BLaER1 (cell line): ENCODE results near the gene ABCB11.

Experiments used
- H3K27ac ChIP-seq: shearing (Covaris generic); formaldehyde crosslinking; 2 replicates; pipeline ENCODE4 v1.8.1; 2022
- H3K27me3 ChIP-seq: shearing (Covaris generic); formaldehyde crosslinking; 2 replicates; pipeline ENCODE4 v1.8.1; 2022
- H3K36me3 ChIP-seq: shearing (Covaris generic); formaldehyde crosslinking; 2 replicates; pipeline ENCODE4 v1.8.1; 2022
- H3K4me1 ChIP-seq: shearing (Covaris generic); formaldehyde crosslinking; 2 replicates; pipeline ENCODE4 v1.8.1; 2022
- H3K4me2 ChIP-seq: shearing (Covaris generic); formaldehyde crosslinking; 2 replicates; pipeline ENCODE4 v1.8.1; 2022
- H3K4me3 ChIP-seq: shearing (Covaris generic); formaldehyde crosslinking; 2 replicates; pipeline ENCODE4 v1.8.1; 2022
- H3K9ac ChIP-seq: shearing (Covaris generic); formaldehyde crosslinking; 2 replicates; pipeline ENCODE4 v1.8.1; 2022
- H3K9me3 ChIP-seq: shearing (Covaris generic); formaldehyde crosslinking; 2 replicates; pipeline ENCODE4 v1.8.1; 2022
- H4K20me1 ChIP-seq: shearing (Covaris generic); formaldehyde crosslinking; 2 replicates; pipeline ENCODE4 v1.8.1; 2022
- Cebpa-rat ChIP-seq: shearing (Covaris generic); IDR thresholded peaks from 2 replicates; pipeline ENCODE4 v1.8.1; 2022

The ABCB11 gene

DNA sequence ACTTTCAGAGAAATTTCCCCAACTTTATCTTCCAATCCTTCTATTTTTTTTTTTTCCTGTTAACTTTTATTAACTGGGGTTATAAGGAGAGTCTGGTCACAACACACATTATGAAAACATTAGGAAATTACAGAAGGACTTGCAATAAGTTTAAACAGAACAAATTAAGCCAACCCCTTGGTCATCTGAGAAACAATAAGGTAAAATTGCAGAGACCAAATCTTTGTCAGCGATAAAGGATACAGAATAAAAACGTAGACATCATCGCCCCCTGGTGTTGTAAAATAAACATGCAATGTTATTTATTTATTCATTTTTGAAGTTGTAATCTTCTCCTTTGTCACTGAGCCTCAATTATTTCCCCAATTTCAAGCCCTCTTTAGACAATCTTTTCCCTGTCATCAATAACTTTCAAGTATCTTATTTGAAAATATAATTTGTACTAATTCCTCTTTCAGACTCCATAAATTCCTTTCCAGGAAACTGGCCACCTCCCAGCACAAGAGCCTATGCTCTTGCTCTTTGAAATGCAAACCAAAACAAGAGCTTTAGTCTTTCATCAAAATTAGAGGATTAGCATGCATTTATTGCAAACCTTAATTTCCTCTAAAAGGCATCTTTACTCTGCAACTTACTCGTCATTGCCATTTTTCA lies 110.5 kb downstream of the ABCB11 start:
- Histone ChIP-seq H3K36me3 (no peaks in the 10 kb centered on the region), H3K4me3 (no peak overlapping the region), H3K4me2 (no peak overlapping the region), H3K27me3 (no peaks in the 10 kb centered on the region), H3K4me1 (no peaks in the 10 kb centered on the region), H3K27ac (no peak overlapping the region), H4K20me1 (no peaks in the 10 kb centered on the region), H3K9me3 (peaks cover 3% of the 10 kb centered on the region; the same call in 1 of the 2 replicates), H3K9ac (no peak overlapping the region)
- no peak for TF ChIP-seq Cebpa-rat

DNA sequence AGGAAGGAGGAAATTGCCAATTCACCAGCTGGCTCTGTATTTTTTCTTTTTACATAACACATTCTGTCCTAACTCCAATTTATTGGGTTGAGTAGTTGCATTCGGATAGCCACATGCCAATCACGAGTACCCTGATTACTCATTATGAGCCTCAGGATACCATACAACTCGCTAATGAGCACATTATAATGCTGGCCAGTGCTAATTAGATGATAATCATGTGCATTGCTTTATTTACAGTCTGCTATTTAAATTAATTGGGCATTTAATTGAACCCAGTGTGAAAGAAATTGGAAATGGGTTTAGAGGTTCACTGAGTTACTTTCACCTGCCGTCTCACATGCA lies 114.8 kb downstream of the ABCB11 start:
- H3K27me3 ChIP-seq = no peaks in the 10 kb centered on the region

DNA sequence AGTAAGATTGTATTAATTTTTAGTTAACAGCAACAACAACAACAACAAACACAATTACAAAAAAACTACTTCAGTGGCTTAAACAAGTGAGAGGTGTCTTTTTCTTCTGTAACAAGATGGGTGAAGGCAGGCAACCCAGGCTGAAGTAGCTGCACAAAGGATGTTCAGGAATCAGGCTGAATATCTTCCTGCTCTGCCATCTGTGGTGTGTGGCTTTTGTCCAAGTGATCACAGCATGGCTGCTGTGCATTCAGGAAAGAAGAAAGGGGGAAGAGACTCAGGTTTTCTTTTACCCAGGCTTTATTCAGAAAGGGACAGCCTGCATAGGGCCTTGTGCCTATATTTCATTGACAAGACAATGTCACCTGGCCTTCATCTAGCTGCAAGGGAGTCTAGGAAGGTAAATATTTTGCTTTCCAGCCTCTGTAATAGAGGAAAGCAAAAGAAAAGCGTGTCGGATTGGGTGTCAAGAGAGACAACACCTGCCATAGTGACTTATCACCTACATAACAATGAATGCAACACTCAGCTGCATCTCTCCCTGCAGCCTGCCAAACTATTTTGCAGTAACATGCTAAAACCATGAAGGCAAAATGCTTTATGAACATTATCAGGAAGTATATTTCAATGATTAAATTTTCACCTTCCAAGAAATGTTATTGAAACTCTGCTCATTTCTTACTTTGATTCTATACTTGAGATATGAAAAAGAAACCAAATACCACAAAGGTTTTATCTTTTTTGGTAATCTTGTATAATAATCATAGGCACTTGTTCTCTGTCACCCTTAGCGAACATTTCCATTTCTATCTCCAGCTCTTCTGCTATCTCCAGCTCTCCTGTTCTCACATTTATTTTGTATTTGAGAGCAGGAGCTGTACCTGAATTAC lies 115.4 kb downstream of the ABCB11 start:
- no peaks in the 10 kb centered on the region for H4K20me1 ChIP-seq
- no peaks in the 10 kb centered on the region for H3K27me3 ChIP-seq
- H3K36me3 ChIP-seq = no peaks in the 10 kb centered on the region
- H3K9me3 ChIP-seq = peaks cover 6% of the 10 kb centered on the region; the same call in 1 of the 2 replicates
- no peak for TF ChIP-seq Cebpa-rat
- H3K4me1 ChIP-seq = no peaks in the 10 kb centered on the region
- H3K4me3 ChIP-seq = no peak overlapping the region
- no peak overlapping the region for H3K27ac ChIP-seq
- no peak overlapping the region for H3K9ac ChIP-seq
- H3K4me2 ChIP-seq = no peak overlapping the region

More for the DNA sequence above, 114.8 kb downstream of the ABCB11 start:
- Histone ChIP-seq H3K4me1 (no peaks in the 10 kb centered on the region), H3K4me2 (no peak overlapping the region), H3K36me3 (no peaks in the 10 kb centered on the region), H3K4me3 (no peak overlapping the region), H4K20me1 (no peaks in the 10 kb centered on the region), H3K9ac (no peak overlapping the region), H3K9me3 (peaks cover 6% of the 10 kb centered on the region; the same call in 1 of the 2 replicates), H3K27ac (no peak overlapping the region)
- TF ChIP-seq Cebpa-rat = no peak

DNA sequence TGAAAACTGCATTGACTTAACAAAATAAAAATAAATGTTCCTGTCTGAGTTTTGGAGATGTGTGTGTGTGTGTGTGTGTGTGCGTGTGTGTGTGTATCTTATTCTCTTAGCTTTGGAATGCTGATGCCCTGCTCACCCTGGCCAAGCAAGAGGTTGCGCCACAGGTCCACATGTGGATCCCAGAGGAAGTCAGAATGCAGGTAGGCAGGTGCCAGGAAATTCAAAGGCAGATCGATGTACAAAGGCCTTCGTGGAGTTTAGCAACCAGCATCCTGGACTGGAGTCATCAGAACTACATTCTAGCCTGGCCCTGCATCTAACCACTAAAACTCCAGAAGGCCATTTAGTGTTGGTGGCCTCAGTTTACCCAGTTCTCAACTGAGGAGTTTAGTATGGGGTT lies 117.6 kb downstream of the ABCB11 start:
- no peaks in the 10 kb centered on the region for H4K20me1 ChIP-seq
- H3K4me1 ChIP-seq = no peaks in the 10 kb centered on the region
- H3K4me2 ChIP-seq = no peak overlapping the region
- no peak overlapping the region for H3K4me3 ChIP-seq
- TF ChIP-seq Cebpa-rat = no peak
- H3K9me3 ChIP-seq = peaks cover 6% of the 10 kb centered on the region; the same call in 1 of the 2 replicates
- H3K36me3 ChIP-seq = no peaks in the 10 kb centered on the region
- no peak overlapping the region for H3K27ac ChIP-seq
- H3K9ac ChIP-seq = no peak overlapping the region
- no peaks in the 10 kb centered on the region for H3K27me3 ChIP-seq

DNA sequence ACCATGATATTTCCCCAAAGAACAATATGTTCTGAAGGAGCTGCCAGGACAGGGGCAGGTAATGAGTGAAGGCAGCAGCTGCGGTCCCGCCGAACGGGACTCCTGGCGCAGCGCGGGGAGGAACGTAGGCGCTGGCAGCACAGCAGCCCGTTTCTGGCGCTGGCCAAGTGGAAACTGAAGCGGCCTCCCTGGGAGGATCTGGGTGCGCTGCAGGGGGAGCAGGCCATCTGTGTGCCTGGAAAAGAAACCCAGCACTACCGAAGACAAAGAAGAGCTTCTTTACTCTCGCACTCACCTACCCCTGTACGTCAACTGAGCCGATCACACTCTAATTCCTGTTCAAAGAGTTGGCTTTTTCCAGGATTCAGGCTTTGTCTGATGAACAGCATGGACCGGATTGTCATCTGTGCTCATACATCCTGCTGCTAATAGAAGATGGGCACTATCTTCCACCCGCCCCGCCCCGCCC lies 118.2 kb downstream of the ABCB11 start:
- H3K27ac ChIP-seq = no peak overlapping the region

DNA sequence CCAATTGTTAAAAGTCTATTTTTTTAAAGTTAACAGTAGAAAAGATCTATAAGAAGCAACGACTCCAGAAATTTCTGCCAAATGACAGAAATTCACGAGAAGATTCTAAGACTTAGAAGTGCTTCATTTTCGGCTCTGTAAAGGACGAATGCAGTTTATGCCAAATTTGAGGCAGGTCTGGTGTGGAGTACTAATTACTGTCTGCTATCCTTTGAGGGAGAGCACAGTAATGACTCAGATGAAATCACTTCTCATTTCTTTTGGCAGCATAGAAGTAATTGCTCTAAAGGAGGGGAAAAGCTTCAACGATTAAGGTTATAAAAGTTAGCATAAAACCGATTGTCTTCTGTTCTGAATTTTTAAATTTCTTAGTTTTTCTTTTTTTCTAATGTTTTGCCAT lies 118.7 kb downstream of the ABCB11 start:
- H3K4me1 ChIP-seq = no peaks in the 10 kb centered on the region
- peaks cover 6% of the 10 kb centered on the region; the same call in 1 of the 2 replicates for H3K9me3 ChIP-seq
- no peak overlapping the region for H3K27ac ChIP-seq
- no peak overlapping the region for H3K9ac ChIP-seq
- no peak for TF ChIP-seq Cebpa-rat
- no peaks in the 10 kb centered on the region for H3K36me3 ChIP-seq
- no peaks in the 10 kb centered on the region for H4K20me1 ChIP-seq
- no peak overlapping the region for H3K4me3 ChIP-seq
- no peaks in the 10 kb centered on the region for H3K27me3 ChIP-seq
- no peak overlapping the region for H3K4me2 ChIP-seq

More for the DNA sequence above, 118.2 kb downstream of the ABCB11 start:
- no peak overlapping the region for H3K9ac ChIP-seq
- no peaks in the 10 kb centered on the region for H3K4me1 ChIP-seq
- TF ChIP-seq Cebpa-rat = no peak
- H3K4me2 ChIP-seq = no peak overlapping the region
- H3K36me3 ChIP-seq = no peaks in the 10 kb centered on the region
- no peak overlapping the region for H3K4me3 ChIP-seq
- H4K20me1 ChIP-seq = no peaks in the 10 kb centered on the region
- H3K27me3 ChIP-seq = no peaks in the 10 kb centered on the region
- peaks cover 6% of the 10 kb centered on the region; the same call in 1 of the 2 replicates for H3K9me3 ChIP-seq

DNA sequence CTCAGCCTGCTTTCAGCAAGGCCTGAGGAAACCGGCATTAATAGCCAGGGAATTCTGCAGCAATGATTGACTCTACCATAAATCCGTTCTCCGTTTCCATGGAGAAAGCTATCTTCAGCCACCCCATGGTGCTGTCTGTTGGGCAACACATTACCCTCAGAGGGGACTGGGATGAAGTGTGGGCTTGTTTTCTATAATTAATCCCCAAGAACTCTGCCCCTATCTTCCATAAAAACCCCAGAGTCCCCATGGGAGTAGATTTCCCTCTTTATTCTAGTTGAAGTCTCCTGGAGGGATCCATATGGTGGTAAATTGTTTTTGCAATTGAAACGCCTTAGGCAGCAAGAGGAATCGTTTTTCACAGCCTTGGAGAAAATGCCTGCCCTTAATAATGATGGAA lies 120.8 kb downstream of the ABCB11 start:
- Histone ChIP-seq H3K4me2 (no peak overlapping the region), H3K4me3 (no peak overlapping the region), H3K27ac (no peak overlapping the region), H4K20me1 (no peaks in the 10 kb centered on the region), H3K9ac (no peak overlapping the region), H3K27me3 (no peaks in the 10 kb centered on the region), H3K36me3 (no peaks in the 10 kb centered on the region), H3K9me3 (peaks cover under 1% of the 10 kb centered on the region; the same call in 1 of the 2 replicates), H3K4me1 (no peaks in the 10 kb centered on the region)
- no peak for TF ChIP-seq Cebpa-rat

DNA sequence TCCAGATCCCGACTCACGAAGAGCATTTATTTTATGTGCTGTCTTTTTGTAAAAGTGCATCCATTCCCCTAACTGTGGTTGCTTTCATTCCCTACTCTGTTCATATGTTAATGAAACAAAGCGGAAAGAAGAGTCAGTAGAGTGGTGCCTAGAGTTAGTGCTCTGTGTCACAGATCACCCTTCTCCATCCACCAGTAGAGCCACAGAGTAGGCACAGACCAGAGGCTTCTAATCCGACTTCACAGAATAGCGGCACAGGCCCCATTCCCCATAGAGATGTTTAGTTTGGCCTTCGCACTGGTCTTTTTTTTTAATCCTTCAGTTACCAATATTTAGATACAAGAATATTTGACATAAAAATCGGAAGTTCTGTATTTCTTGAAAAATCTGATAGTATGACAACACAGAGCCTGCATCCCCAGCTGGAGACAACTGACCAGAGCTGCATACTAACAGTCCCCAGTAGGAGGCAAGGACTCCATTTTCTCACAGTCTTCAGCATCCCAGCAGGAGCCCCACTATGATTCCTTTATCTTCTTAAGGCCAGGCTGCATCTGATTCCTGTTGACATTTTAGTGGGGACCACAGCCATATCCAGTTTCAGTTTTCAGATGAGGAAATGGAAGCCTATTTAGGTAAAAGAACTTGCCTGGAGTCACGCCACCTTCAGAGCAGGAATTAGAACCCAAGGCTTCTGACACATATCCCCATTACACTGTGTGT lies 123.0 kb downstream of the ABCB11 start:
- Histone ChIP-seq H3K36me3 (no peaks in the 10 kb centered on the region), H4K20me1 (no peaks in the 10 kb centered on the region), H3K27ac (no peak overlapping the region), H3K4me2 (no peak overlapping the region), H3K9ac (no peak overlapping the region), H3K9me3 (no peaks in the 10 kb centered on the region), H3K4me3 (no peak overlapping the region), H3K27me3 (no peaks in the 10 kb centered on the region), H3K4me1 (no peaks in the 10 kb centered on the region)
- no peak for TF ChIP-seq Cebpa-rat

DNA sequence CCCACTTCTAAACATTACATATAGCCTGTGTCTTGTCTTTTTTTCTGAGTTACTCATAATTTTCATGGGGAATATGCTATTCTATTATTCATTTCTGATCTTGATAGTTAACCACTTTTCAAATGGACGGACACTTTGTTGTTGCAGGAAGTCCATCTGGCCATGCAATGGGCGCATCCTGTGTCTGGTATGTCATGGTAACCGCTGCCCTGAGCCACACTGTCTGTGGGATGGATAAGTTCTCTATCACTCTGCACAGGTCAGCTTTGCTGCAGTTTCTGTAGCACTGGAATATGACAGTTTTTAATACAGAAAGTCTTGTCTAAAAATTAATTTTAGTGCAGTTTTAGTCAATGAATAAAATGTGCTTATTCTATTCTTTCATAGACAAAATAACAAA lies 126.8 kb downstream of the ABCB11 start:
- no peaks in the 10 kb centered on the region for H4K20me1 ChIP-seq
- no peak overlapping the region for H3K4me2 ChIP-seq
- no peaks in the 10 kb centered on the region for H3K4me1 ChIP-seq
- H3K36me3 ChIP-seq = no peaks in the 10 kb centered on the region
- TF ChIP-seq Cebpa-rat = no peak
- H3K27ac ChIP-seq = no peak overlapping the region
- no peaks in the 10 kb centered on the region for H3K9me3 ChIP-seq
- no peak overlapping the region for H3K4me3 ChIP-seq
- no peaks in the 10 kb centered on the region for H3K27me3 ChIP-seq
- no peak overlapping the region for H3K9ac ChIP-seq

DNA sequence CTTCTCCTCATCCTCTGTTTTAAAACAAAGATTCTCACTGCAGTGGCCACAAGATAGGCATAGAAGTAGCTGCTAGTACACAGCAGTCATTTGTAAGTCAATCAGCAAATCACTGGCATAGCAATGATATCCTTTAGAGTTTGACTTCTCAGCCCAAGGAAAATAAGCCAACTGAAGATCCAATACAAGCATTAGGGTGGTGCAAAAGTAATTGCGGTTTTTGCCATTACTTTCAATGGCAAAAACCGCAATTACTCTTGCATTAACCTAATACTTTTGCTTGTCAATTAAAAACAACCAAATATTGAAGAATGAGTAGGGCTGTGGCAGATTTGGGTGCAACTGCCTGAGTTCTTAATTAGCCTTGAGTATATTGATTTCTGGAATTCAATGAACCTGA lies 127.2 kb downstream of the ABCB11 start:
- H3K9ac ChIP-seq = no peak overlapping the region
- H3K4me1 ChIP-seq = no peaks in the 10 kb centered on the region
- H3K4me3 ChIP-seq = no peak overlapping the region
- no peak for TF ChIP-seq Cebpa-rat
- no peaks in the 10 kb centered on the region for H4K20me1 ChIP-seq
- H3K9me3 ChIP-seq = no peaks in the 10 kb centered on the region
- H3K4me2 ChIP-seq = no peak overlapping the region
- H3K36me3 ChIP-seq = no peaks in the 10 kb centered on the region
- no peaks in the 10 kb centered on the region for H3K27me3 ChIP-seq
- H3K27ac ChIP-seq = no peak overlapping the region
